Gastroesophageal sphincter (tissue), 3 donors: ENCODE results near the gene ABCC10.

Experiments used
- POLR2A ChIP-seq, 2 donors: fragments of 450-650 bp; IDR thresholded peaks; one replicate each; pipeline ENCODE4 v1.6.1; 2017; ENCODE audit warnings: antibody characterized with exemption in 2 of 2, mild to moderate bottlenecking in 2 of 2, moderate library complexity in 1 of 2
- TF ChIP-seq, protein P1 (sequence below), 4 experiments: fragments of 200-600 bp in 2 of 4; fragments of 450-650 bp in 2 of 4; sonication (generic) in 1 of 4; IDR thresholded peaks; one replicate each; pipeline ENCODE4 v1.5.1; 2017 to 2019; ENCODE audit warnings: antibody characterized with exemption in 4 of 4, mild to moderate bottlenecking in 2 of 4, moderate library complexity in 2 of 4

DNA sequence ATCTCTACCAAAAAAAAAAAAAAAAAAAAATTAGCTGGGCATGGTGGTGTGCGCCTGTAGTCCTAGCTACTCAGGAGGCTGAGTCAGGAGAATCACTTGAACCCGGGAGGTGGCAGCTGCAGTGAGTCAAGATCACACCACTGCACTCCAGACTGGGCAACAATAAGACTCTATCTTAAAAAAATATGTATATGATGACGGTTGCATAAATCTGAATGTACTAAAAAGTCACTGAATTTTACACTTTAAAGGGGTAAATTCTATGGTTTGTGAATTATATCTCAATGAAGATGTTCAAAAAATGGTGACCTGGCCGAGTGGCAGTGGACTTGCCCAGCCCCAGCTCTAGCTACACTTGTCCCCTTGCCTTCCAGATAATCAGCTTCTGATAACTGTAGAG lies 10.4 kb upstream of the ABCC10 start:
- no peak for TF ChIP-seq POLR2A (IDR thresholded peaks at IDR 0.05)
- TF ChIP-seq, protein P1, sequence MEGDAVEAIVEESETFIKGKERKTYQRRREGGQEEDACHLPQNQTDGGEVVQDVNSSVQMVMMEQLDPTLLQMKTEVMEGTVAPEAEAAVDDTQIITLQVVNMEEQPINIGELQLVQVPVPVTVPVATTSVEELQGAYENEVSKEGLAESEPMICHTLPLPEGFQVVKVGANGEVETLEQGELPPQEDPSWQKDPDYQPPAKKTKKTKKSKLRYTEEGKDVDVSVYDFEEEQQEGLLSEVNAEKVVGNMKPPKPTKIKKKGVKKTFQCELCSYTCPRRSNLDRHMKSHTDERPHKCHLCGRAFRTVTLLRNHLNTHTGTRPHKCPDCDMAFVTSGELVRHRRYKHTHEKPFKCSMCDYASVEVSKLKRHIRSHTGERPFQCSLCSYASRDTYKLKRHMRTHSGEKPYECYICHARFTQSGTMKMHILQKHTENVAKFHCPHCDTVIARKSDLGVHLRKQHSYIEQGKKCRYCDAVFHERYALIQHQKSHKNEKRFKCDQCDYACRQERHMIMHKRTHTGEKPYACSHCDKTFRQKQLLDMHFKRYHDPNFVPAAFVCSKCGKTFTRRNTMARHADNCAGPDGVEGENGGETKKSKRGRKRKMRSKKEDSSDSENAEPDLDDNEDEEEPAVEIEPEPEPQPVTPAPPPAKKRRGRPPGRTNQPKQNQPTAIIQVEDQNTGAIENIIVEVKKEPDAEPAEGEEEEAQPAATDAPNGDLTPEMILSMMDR (IDR thresholded peaks at IDR 0.05): no peak
